GM11168 (cell line): Measurements from ENCODE around the gene REEP6.

Experiments used
- in situ Hi-C: fragments of 300-500 bp; cut with MboI; formaldehyde crosslinking; loops from one replicate; pipeline ENCODE4 v1.12.0; 2022; ENCODE audit warnings: low sequenced_read_pairs; ENCODE audit not compliant: unreplicated experiment

REEP6 gene

GRCh38 chr19:1456121-1456900 lies 34.7 kb upstream of the REEP6 start:
- in situ Hi-C loops: no loop called here

- in situ Hi-C loops: no loop called here
Measured at GRCh38 chr19:1457031-1457739, 33.8 kb upstream of the REEP6 start.

GRCh38 chr19:1457892-1458291 lies 33.1 kb upstream of the REEP6 start:
- in situ Hi-C loops: no loop called here

GRCh38 chr19:1459479-1459878 lies 31.5 kb upstream of the REEP6 start:
- in situ Hi-C loops: no loop called here

- in situ Hi-C loops: no loop called here
Measured at GRCh38 chr19:1460033-1460995, 30.7 kb upstream of the REEP6 start.

- in situ Hi-C loops: no loop called here
Measured at GRCh38 chr19:1461862-1462261, 29.1 kb upstream of the REEP6 start.

- in situ Hi-C loops: no loop called here
Measured at GRCh38 chr19:1465191-1466016, 25.6 kb upstream of the REEP6 start.

- in situ Hi-C loops: no loop called here
Measured at GRCh38 chr19:1466018-1466460, 24.9 kb upstream of the REEP6 start.

GRCh38 chr19:1466461-1467214 lies 24.3 kb upstream of the REEP6 start:
- in situ Hi-C loops: no loop called here

- in situ Hi-C loops: no loop called here
Measured at GRCh38 chr19:1467215-1467489, 23.8 kb upstream of the REEP6 start.

- in situ Hi-C loops: no loop called here
Measured at GRCh38 chr19:1467490-1468273, 23.3 kb upstream of the REEP6 start.

- in situ Hi-C loops: no loop called here
Measured at GRCh38 chr19:1468274-1468820, 22.6 kb upstream of the REEP6 start.

- in situ Hi-C loops: no loop called here
Measured at GRCh38 chr19:1468821-1469254, 22.1 kb upstream of the REEP6 start.

- in situ Hi-C loops: no loop called here
Measured at GRCh38 chr19:1469255-1470054, 21.5 kb upstream of the REEP6 start.

GRCh38 chr19:1470055-1470304 lies 21.0 kb upstream of the REEP6 start:
- in situ Hi-C loops: no loop called here

- in situ Hi-C loops: no loop called here
Measured at GRCh38 chr19:1470305-1471009, 20.5 kb upstream of the REEP6 start.

GRCh38 chr19:1471010-1471514 lies 19.9 kb upstream of the REEP6 start:
- in situ Hi-C loops: no loop called here
